ENCODE data around the gene UROC1.

Gene UROC1

DNA sequence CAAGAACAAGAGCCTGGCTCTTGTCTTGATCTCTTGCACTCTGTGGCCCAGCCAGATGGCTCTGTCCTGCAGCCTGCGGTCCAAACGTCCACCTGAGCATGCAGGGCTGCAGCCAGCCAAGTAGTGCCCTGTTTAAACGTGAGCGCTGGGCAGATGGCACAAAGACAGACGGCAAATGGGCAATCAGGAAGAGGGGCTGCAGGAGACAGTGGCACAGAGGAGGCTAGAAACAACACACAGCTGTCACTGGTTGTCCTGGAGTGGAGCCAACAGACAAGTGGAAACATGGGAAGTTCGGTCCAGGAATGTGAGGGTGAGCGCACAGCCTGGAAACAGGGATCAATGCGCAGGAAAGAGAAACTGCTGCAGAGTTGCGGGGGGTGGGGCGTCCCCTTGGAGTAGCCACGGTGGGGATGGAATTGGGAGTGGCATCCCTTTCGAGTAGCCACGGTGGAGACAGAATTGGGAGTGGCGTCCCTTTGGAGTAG, 31.2 kb downstream of the UROC1 start:
- no peak for DNase-seq (ENCODE audit: low read depth, low spot score)
- Histone ChIP-seq H3K9me3 (ENCODE audit: low read depth, low read length) (no peaks in the 10 kb centered on the region), H3K36me3 (ENCODE audit: insufficient read depth, low read length) (no peaks in the 10 kb centered on the region), H3K9ac (ENCODE audit: insufficient read length) (no peak overlapping the region), H3K4me3 (no peak overlapping the region), H3K27ac (no peak overlapping the region)
- TF ChIP-seq EZH2 (IDR thresholded peaks at IDR 0.05) (no peak), FOXP2 (optimal IDR thresholded peaks at IDR 0.05; ENCODE audit: control extremely low read depth, extremely low read length, insufficient read depth) (no peak), POLR2AphosphoS5 (IDR thresholded peaks at IDR 0.05; ENCODE audit: borderline replicate concordance, low read depth, low read length) (no peak)

DNA sequence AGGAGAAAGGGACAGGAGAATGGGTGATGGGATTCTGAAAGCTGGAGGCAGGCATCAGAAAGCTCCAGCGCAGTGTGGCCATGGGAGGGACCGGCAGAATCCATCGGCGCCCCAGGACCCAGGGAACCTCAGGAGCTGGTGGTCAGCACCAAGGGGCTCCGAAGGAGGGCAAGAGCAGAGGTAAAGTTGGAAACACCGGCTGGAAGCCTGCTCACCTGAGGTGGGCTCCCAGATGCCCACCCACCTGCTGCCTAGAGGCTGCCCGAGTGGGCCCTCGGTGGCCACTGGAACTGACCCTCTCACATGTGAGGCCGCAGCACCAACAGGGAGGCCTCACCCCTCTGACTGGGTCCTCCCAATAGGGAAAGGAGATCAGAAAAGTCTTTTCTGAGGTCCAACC, 31.6 kb downstream of the UROC1 start:
- TF ChIP-seq FOXP2 (optimal IDR thresholded peaks at IDR 0.05; ENCODE audit: control extremely low read depth, extremely low read length, insufficient read depth), result no peak
- no peak for TF ChIP-seq POLR2AphosphoS5 (IDR thresholded peaks at IDR 0.05; ENCODE audit: borderline replicate concordance, low read depth, low read length)
- no peak for TF ChIP-seq EZH2 (IDR thresholded peaks at IDR 0.05)
- H3K27ac ChIP-seq, result no peak overlapping the region
- DNase-seq (ENCODE audit: low read depth, low spot score), result no peak

DNA sequence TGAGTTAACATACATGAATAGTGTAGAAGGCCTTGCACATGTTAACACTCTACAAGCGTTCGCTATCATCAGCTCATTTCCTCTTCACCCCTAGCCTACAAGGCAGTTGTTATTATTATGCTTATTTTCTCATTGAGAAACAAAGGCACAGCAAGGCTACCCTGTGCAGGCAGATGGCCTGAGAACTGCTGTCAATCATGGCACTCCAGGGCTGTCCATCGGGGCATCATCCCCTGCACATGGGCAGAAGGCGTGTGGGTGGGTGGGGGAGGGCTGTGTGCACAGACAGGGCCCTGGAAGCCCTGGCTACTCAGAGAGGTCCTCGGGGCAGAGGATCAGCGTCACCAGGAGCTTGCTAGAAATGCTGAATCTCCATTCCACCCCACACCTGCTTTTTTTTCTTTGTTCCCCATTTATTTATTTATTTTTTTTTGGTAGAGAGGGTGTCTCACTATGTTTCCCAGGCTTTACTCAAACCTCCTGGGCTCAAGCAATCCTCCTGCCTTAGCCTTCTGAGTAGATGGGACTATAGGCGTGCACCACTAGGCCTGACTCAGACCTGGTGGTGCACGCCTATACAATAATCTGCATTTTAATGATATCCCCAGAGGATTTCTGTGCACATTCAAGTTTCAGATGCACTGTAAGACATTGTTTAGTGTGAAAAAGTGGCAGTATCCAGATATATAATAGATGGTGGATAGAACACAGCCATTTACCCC, 32.2 kb downstream of the UROC1 start:
- H3K36me3 ChIP-seq (ENCODE audit: insufficient read depth, low read length), result no peaks in the 10 kb centered on the region
- H3K4me3 ChIP-seq, result no peak overlapping the region
- no peak overlapping the region for H3K27ac ChIP-seq
- no peak overlapping the region for H3K9ac ChIP-seq (ENCODE audit: insufficient read length)
- no peak for DNase-seq (ENCODE audit: low read depth, low spot score)
- H3K9me3 ChIP-seq (ENCODE audit: low read depth, low read length), result no peaks in the 10 kb centered on the region
- TF ChIP-seq FOXP2 (optimal IDR thresholded peaks at IDR 0.05; ENCODE audit: control extremely low read depth, extremely low read length, insufficient read depth) (no peak), EZH2 (IDR thresholded peaks at IDR 0.05) (no peak), POLR2AphosphoS5 (IDR thresholded peaks at IDR 0.05; ENCODE audit: borderline replicate concordance, low read depth, low read length) (no peak)

More for the DNA sequence above, 31.6 kb downstream of the UROC1 start:
- Histone ChIP-seq H3K9ac (ENCODE audit: insufficient read length) (no peak overlapping the region), H3K36me3 (ENCODE audit: insufficient read depth, low read length) (no peaks in the 10 kb centered on the region), H3K4me3 (no peak overlapping the region), H3K9me3 (ENCODE audit: low read depth, low read length) (no peaks in the 10 kb centered on the region)

DNA sequence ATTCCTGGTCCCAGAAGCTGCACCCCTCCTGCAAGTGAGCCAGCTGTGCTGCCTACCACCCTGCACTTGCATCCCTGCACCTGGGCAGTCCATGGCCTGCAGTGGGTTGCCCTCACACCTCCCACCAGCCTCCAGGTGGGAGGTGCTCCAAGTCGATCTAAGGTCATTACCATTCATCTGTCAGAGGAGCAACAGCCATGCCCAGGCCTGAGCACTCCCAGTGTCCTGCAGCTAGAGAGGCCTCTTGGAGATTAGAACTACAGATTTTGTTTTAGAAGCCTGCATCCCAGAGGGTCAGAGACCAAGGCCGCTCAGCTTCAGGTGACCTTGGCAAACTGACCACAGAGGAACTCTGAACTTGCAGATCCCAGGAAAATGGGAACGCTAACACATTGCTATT, 32.9 kb downstream of the UROC1 start:
- Histone ChIP-seq H3K36me3 (ENCODE audit: insufficient read depth, low read length) (no peaks in the 10 kb centered on the region), H3K27ac (no peak overlapping the region), H3K4me3 (no peak overlapping the region), H3K9me3 (ENCODE audit: low read depth, low read length) (no peaks in the 10 kb centered on the region), H3K9ac (ENCODE audit: insufficient read length) (no peak overlapping the region)
- no peak for TF ChIP-seq FOXP2 (optimal IDR thresholded peaks at IDR 0.05; ENCODE audit: control extremely low read depth, extremely low read length, insufficient read depth)
- no peak for TF ChIP-seq POLR2AphosphoS5 (IDR thresholded peaks at IDR 0.05; ENCODE audit: borderline replicate concordance, low read depth, low read length)
- TF ChIP-seq EZH2 (IDR thresholded peaks at IDR 0.05), result no peak
- DNase-seq (ENCODE audit: low read depth, low spot score), result no peak

DNA sequence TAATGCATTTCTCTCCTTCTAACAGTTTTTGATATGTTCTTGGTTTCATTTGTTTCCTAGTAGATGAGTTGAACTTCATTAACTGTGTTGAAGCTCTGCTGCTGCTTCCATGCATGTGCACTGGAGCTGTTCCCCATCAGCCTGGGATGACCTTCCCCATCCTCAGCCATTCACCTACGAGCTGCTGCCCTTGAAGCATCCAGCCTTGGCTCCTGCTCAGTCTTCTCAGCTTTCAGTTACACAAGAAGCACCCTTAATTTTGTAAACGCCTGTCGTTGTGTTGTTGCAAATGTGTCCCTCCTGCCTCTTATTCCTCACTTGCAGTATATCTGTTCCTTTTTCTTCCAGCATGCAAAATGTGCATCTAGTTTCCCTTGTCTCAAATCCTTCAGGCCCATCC, 33.4 kb downstream of the UROC1 start:
- Histone ChIP-seq H3K27ac (no peak overlapping the region), H3K9me3 (ENCODE audit: low read depth, low read length) (no peaks in the 10 kb centered on the region), H3K9ac (ENCODE audit: insufficient read length) (no peak overlapping the region), H3K36me3 (ENCODE audit: insufficient read depth, low read length) (no peaks in the 10 kb centered on the region), H3K4me3 (no peak overlapping the region)
- DNase-seq (ENCODE audit: low read depth, low spot score), result no peak
- no peak for TF ChIP-seq FOXP2 (optimal IDR thresholded peaks at IDR 0.05; ENCODE audit: control extremely low read depth, extremely low read length, insufficient read depth)
- TF ChIP-seq EZH2 (IDR thresholded peaks at IDR 0.05), result no peak
- no peak for TF ChIP-seq POLR2AphosphoS5 (IDR thresholded peaks at IDR 0.05; ENCODE audit: borderline replicate concordance, low read depth, low read length)

DNA sequence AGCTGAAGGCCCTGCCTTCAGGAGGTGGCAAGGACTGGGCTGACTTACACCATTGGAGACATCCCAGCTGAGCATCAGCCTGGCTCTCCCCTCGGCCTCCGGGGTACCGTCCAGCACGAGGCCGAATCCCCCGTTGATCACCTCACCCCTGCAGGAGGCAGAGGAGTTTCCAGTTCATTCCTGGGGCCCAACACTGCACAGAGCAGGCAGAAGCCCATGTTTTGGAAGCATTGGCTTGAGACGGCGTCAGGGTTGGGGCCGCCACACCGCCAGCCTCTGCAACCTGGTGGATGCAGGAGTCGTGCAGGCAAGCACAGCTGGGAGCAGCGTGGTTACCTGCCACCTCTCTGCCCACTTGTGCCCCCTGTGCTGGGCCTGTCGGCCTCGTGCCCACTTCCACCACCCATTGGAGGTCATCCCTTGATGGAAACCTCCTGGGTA, 34.2 kb downstream of the UROC1 start:
- no peak for DNase-seq (ENCODE audit: low read depth, low spot score)
- no peak overlapping the region for H3K27ac ChIP-seq
- H3K9ac ChIP-seq (ENCODE audit: insufficient read length), result no peak overlapping the region
- no peaks in the 10 kb centered on the region for H3K36me3 ChIP-seq (ENCODE audit: insufficient read depth, low read length)
- H3K9me3 ChIP-seq (ENCODE audit: low read depth, low read length), result no peaks in the 10 kb centered on the region
- no peak overlapping the region for H3K4me3 ChIP-seq
- TF ChIP-seq EZH2 (IDR thresholded peaks at IDR 0.05) (no peak), POLR2AphosphoS5 (IDR thresholded peaks at IDR 0.05; ENCODE audit: borderline replicate concordance, low read depth, low read length) (no peak), FOXP2 (optimal IDR thresholded peaks at IDR 0.05; ENCODE audit: control extremely low read depth, extremely low read length, insufficient read depth) (no peak)

DNA sequence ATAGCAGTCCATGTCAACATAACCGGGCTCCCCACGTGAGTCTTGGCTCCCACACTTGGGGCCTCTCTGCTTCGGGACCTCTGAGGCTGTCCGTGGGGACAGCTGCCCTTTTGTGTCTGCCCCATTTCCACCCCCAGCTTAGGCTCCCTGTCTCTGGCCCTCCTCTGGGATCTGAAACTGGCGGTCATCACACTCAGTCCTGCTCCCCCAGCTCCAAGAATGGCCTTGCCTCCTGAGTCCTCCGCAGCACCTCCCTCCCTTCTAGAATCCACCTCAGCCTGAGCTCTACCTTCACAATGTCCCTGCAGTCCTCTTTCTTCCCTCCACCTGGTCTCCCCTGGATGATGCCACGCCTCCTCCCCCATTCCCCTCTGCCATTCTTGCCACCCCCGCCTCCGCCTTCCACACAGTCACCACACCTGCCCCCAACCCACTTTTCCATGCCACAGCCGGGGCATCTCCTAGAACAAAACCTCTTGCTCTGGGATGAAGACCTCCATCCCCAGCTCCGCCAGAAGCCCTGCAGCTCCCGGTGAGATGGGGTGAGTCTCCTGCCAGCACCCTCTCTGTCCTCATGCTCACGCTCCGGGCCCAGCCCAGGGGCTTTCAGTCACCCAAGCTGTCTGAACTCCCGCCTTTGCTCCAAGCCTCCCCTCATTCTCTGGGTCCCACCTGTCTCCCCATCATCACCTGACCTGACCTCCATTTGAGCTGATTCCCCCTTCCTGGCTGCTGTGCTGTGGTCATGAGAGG, 34.9 kb downstream of the UROC1 start:
- Histone ChIP-seq H3K9me3 (ENCODE audit: low read depth, low read length) (no peaks in the 10 kb centered on the region), H3K4me3 (no peak overlapping the region), H3K9ac (ENCODE audit: insufficient read length) (no peak overlapping the region), H3K27ac (no peak overlapping the region), H3K36me3 (ENCODE audit: insufficient read depth, low read length) (no peaks in the 10 kb centered on the region)
- no peak for DNase-seq (ENCODE audit: low read depth, low spot score)
- TF ChIP-seq FOXP2 (optimal IDR thresholded peaks at IDR 0.05; ENCODE audit: control extremely low read depth, extremely low read length, insufficient read depth) (no peak), EZH2 (IDR thresholded peaks at IDR 0.05) (no peak), POLR2AphosphoS5 (IDR thresholded peaks at IDR 0.05; ENCODE audit: borderline replicate concordance, low read depth, low read length) (no peak)

DNA sequence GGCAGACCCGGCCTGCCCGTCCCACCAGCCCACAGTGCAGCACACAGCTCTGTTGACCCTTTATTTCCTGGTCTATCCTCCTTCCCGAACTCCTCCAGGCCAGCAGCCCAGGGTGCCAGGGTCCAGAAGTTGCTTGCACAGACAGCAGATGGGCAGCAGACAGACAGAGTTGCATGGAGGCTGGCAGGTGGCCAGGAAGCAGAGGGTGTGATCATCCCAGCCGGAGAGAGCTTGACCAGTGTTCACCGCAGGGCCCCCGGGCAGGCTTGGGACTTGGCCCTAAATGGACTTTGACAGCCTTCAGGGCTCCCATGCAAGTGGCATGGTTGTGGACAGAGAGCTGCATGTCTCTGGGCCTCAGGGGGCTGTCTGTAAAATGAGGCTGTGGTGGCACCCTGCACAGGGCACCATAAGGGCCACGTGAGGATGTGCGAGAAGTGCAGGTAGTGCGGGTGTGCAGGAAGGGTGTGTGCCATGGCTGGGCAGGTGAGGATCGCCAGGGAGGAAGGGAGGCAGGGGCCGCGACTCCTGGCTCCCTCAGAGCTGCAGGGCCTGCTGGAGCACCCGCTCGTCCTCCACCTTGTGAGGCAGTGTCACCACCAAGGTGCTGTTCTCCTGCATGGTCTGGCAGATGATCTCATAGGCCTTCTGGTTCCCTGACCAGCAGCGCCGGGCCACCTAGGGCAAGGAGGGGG, 35.6 kb downstream of the UROC1 start:
- Histone ChIP-seq H3K9me3 (ENCODE audit: low read depth, low read length) (no peaks in the 10 kb centered on the region), H3K36me3 (ENCODE audit: insufficient read depth, low read length) (no peaks in the 10 kb centered on the region), H3K27ac (no peak overlapping the region), H3K9ac (ENCODE audit: insufficient read length) (no peak overlapping the region), H3K4me3 (no peak overlapping the region)
- DNase-seq (ENCODE audit: low read depth, low spot score), result no peak
- no peak for TF ChIP-seq EZH2 (IDR thresholded peaks at IDR 0.05)
- no peak for TF ChIP-seq FOXP2 (optimal IDR thresholded peaks at IDR 0.05; ENCODE audit: control extremely low read depth, extremely low read length, insufficient read depth)
- no peak for TF ChIP-seq POLR2AphosphoS5 (IDR thresholded peaks at IDR 0.05; ENCODE audit: borderline replicate concordance, low read depth, low read length)

Measured in SK-N-MC (cell line).